ENCODE measurements around the gene LMCD1. TPM values are rescaled to one million over a fixed set of nuclear protein-coding genes. Genes with fewer than 3 reads are reported as not detected.
"Not testable (repeated sequence)": the region's sequence is repeated elsewhere in the genome, so short reads cannot be mapped to it uniquely, and the experiment has no call there.

Gene LMCD1
- polyA plus RNA-seq, 4 donors, result 28.6 to 32.4 (median 30.7) TPM

DNA sequence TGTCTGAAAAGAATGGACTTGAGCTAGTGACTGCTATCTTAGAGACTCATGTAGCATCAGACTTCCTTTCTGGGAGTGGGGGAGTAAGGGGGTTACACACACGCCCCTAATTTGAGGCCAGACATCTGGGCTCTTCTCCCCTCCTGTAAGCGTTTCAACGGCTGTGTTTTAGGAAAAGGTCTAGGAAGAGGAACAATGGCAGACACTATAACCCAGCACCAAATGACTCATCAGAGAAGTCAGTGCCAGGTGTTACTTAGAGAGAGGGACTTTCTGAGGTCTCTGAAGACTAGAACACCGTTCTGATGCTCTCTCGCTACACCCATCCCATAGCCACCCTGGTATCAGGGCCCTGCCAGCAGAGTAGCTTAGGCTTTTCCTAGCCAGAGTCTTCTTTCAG lies 77.5 kb downstream of the LMCD1 start:
- DNase-seq (ENCODE audit: low read depth in 4 of 4, low spot score in 2 of 4), result no peak

DNA sequence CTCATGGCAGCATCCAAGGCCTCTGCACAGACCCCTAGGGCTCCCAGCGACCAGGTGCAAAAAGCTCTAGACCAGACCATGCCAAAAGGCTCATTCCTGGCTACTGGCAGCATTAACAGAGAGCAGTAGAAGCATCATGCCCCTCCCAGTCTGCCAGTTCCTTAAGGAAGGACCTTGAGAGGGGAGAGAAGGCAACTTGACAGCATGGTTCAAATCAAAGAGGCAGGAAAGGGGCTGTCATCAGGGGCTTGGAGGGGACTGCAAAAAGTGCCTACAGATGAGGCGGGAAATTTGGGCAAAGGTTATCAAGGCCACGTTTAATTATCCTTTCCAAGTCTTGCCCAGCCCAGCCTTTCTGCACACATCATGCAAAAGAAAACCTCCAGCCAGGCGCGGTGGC lies 78.3 kb downstream of the LMCD1 start:
- no peak for DNase-seq (ENCODE audit: low read depth in 4 of 4, low spot score in 2 of 4)

DNA sequence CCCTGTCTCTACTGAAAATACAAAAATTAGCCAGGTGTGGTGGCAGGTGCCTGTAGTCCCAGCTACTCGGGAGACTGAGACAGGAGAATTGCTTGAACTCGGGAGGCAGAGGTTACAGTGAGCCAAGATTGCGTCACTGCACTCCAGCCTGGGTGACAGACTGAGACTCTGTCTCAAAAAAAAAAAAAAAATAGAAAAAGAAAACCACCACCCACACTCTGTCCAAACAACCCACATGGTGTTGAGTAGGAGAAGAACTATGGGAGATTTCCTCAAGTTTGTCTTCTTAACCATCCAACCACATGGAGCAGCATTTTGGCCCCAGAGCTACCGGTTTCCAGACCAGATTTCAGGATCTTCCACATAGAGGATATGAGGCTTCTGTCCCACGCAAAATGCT lies 78.8 kb downstream of the LMCD1 start:
- not testable (repeated sequence) for DNase-seq (ENCODE audit: low read depth in 4 of 4, low spot score in 2 of 4)

GRCh38 chr3:8581373-8581772 lies 79.8 kb downstream of the LMCD1 start:
- no peak for DNase-seq (ENCODE audit: low read depth in 4 of 4, low spot score in 2 of 4)

- DNase-seq (ENCODE audit: low read depth in 4 of 4, low spot score in 2 of 4), result no peak
Measured at GRCh38 chr3:8581806-8582445, 80.3 kb downstream of the LMCD1 start.

DNA sequence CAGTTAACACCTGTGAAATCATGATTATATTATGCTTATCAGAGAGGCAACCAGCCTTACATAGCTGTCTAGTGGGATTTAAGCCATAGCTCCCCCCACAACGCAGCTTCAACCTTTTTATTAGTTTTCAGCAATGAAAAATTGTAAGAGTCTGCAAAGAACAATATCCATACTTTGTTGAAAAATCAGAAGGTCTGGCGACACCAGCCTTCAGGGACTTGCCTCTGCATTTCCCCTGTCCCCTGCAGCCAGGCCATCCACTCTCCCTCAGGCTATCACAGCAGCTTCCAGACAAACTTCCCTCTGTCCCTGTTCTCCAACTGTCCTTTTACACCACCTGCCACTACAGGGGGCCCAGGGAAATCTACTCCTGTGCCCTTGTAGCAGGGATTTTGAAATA lies 83.0 kb downstream of the LMCD1 start:
- DNase-seq (ENCODE audit: low read depth in 4 of 4, low spot score in 2 of 4), result no peak

- DNase-seq (ENCODE audit: low read depth in 4 of 4, low spot score in 2 of 4), result no peak
Measured at GRCh38 chr3:8589880-8590556, 88.4 kb downstream of the LMCD1 start.

- peak in 1 of 4 donors; percentile 7 for DNase-seq (ENCODE audit: low read depth in 4 of 4, low spot score in 2 of 4)
Measured at GRCh38 chr3:8593021-8593827, 91.6 kb downstream of the LMCD1 start.

DNA sequence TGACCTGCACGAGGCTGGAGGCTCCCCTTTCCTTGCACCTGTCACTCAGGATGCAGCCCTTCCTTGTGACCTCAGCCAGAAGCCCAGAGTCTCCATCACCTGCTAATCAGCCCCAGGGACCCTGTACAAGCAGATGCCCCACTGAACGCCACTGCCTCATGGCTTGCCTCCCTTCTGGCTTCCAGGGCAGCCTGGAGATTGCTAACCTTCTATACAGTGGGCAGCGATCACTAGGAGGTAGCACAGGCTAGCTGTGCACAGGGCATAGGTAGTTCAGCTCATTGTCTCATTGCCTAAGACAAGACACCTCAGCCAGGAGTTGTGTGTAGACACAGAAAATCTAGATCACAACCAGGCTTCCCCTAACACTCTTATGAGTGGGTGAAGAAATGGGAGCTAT lies 93.6 kb downstream of the LMCD1 start:
- no peak for DNase-seq (ENCODE audit: low read depth in 4 of 4, low spot score in 2 of 4)

DNA sequence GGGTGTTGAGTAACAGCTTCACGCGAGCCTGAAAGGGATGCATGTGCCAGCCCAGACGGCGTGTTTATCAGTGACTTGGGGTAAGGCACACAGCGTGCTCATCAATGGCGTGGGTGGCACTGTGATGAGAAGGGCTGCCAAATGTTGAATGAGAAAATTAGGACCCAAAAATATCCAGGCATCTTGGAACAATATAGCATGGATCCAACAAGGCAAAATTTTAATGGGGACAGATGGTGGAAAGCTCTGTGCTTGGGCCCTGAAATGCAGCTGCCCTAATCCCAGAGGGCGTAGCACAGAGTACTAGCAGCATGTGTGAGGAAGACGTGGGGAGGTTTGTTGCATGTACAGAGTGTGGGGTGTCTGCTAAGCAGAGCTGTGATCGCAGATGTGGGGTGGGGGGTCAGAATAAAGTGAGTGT lies 94.1 kb downstream of the LMCD1 start:
- DNase-seq (ENCODE audit: low read depth in 4 of 4, low spot score in 2 of 4), result no peak

DNA sequence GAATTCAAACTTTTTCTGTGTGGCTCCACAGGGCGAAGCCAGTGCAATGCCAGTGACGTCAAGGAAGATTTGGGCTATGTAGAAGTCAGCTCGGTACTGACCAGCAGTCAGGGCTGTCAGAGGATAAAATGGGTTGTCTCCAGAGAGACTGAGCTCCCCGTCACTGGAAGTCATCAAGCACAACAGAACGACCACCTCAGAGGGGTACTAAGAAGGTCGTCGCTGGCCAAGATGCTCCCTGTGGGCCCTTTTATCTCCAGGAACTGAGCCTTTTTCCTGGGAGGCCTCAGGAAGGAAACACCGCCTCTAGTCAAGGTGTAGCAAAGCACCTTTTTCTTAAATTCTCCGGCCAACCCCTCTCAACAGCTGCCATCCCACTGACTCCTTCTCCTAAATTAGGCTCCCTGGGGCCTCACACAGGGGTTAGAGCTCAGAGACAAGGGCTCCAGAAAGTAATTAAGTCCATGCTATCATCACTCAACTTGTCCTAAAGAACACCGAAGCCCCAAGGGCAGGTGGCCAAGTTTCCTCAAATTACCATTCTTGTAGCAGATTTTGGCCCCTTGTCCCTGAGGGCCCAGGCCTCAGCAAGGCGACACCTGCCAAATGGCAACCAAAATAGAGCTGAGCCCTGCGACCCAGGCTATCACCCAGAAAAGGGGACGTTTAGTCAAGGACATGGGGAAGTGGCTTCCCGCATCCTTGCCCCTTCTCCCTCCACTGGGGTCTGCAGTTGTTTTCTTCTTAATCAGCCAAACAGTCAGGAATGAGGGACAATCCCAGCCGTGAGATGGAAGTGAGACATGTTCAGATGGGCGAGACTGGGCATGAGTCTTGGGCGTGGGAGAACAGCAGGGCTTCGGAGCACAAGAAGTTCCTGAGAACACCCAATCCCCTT lies 94.9 kb downstream of the LMCD1 start:
- no peak for DNase-seq (ENCODE audit: low read depth in 4 of 4, low spot score in 2 of 4)

DNA sequence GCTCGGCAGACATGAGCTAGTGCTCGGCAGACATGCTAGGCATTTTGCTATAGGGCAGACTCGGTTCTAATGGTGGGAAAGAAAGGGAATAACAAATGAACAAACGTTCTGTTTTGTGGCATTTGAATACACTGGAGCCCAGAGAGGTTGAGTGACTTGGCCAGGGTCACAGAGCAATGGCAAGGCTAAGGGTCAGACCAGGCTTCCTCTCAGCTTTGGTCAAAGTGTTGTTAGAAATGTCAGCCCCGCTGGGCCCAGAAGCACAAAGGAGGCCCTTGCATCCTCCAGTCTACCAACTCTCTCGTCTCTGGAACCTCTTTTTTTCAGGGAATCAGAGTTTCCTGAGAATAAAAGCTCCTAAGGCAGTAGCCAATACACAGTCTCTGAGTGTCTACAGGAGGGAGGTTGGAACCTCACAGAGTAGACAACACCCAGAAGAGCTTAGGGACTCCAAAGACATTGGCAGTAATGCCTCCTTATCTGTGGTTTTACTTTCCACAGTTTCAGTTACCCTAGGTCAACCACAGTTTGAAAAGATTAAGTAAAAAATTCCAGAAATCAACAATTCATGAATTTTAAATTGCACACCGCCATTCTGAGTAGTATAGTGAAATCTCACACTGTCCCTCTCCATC lies 95.7 kb downstream of the LMCD1 start:
- no peak for DNase-seq (ENCODE audit: low read depth in 4 of 4, low spot score in 2 of 4)

GRCh38 chr3:8599146-8599545 lies 97.5 kb downstream of the LMCD1 start:
- DNase-seq (ENCODE audit: low read depth in 4 of 4, low spot score in 2 of 4), result no peak

DNA sequence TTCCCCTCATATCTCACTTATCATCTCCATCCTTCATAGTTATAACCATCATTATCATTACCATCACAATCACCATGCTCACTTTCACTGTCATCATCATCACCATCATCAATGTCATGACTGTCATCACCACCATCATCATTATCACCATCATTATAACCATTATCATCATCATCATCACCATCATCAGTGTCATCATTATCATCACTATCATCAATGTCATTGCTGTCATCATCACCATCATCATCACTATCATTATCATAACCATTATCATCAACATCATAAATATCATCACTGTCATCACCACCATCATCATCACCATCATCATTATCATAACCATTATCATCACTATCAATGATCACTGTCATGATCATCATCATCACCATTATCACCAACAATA lies 98.8 kb downstream of the LMCD1 start:
- DNase-seq (ENCODE audit: low read depth in 4 of 4, low spot score in 2 of 4), result no peak

DNA sequence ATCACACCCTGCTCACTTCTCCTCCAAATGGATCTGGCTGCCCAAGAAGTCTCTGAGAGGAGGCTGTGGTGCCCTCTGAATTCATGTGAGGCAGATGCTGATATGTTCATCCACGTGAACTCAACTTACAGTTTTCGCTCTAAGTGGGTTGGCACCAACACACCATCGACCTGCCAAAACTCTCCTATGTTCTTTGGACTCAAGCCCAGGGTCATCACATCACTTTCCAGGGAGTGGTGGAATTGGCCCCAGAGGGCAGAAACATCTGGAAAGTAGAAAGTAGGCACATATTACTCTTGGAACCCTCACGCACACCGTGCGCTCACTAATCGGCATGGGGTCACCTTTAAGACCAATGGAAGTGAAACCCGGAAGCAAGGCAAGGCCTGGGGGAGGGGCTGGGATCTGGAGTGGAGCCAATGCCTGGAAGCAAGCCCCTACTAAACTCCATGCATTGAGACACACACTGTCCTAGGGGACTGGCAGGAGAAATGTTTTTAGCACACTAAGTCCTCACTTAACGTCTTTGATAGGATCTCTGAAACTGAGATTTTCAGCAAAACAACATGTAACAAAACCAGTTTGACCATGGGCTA lies 101.6 kb downstream of the LMCD1 start:
- DNase-seq (ENCODE audit: low read depth in 4 of 4, low spot score in 2 of 4), result no peak

- DNase-seq (ENCODE audit: low read depth in 4 of 4, low spot score in 2 of 4), result no peak
Measured at GRCh38 chr3:8604006-8604405, 102.4 kb downstream of the LMCD1 start.

DNA sequence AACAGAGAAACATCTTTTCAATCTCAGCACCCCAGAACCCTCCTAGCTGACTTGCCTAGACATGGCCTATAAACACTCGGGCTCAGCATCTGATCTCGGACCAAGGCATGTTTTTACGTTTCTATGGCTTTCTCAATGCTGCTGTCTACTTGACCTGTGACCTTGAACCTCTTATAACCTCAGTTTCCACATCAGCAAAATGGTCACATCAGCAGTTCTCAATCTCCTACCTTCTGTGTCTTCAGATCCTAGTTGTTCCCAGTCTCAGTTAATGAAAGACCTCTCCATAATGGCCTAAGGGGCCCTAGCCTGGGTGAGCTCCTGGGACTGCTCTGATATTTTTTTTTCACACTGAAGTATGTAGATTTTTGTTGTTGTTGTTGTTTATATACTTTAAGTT lies 103.4 kb downstream of the LMCD1 start:
- DNase-seq (ENCODE audit: low read depth in 4 of 4, low spot score in 2 of 4), result no peak

DNA sequence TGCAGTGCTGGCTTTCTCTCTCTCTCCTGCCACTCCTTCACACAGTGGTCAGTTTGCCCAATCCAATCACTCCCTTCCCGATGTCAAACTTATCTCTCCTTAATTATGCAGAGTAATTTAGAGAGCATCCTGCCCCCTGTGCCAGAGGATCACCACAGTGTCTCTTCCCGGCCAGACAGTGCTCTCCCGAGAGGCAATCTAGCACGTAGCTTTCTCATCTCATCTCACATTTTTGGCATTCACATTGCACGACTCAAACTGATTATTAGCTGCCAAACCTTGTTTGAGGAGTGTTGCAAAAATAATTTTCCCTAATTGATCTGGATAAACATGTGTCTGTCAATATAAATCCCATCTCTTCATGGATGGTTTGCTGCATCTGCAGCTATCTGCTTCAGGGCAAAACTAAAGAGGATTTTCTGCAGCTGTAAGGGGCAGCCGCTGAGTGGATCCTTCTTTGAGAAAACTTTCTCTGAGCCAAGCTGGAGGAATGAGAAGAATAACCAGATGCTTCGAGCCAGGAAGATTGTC lies 105.1 kb downstream of the LMCD1 start:
- no peak for DNase-seq (ENCODE audit: low read depth in 4 of 4, low spot score in 2 of 4)

GRCh38 chr3:8607234-8608040 lies 105.8 kb downstream of the LMCD1 start:
- peak in 1 of 4 donors; percentile 53 for DNase-seq (ENCODE audit: low read depth in 4 of 4, low spot score in 2 of 4)
